ENCODE results near the gene WFDC8.
A peak's percentile ranks its signal among the peaks of the same experiment; 100 is the strongest.
"Not testable (repeated sequence)": the region's sequence is repeated elsewhere in the genome, so short reads cannot be mapped to it uniquely, and the experiment has no call there.

WFDC8 gene

DNA sequence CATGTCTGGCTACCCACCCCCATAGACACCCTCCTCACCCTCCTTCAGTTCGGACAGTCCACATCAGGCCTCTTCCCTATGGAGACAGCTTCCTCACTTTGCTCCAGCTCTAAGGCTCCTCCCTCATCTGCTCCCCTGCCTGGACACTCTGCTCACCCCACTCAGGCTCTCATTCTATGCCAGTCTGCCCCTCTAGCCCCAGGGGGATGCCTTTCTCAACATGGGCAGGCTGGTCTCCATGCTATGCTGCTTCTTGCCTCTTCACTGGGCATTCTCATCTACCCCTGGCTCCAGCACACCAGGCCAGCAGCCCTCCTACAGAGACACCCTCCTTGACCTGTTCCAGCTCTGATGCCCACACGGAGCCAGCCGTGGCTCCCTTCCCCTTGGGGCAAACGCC, at the start of gene WFDC8:
Gene WFDC8 (minus strand): TSS at position 101 of the 400 bp plus-strand sequence. CDS start 37 bp downstream, at position 64.
- DNase-seq, result no peak

GRCh38 chr20:45626540-45626939, 47.5 kb upstream of the WFDC8 start:
- DNase-seq, result peak; percentile 4

- DNase-seq, result no peak
Measured at GRCh38 chr20:45621593-45621992, 42.5 kb upstream of the WFDC8 start.

DNA sequence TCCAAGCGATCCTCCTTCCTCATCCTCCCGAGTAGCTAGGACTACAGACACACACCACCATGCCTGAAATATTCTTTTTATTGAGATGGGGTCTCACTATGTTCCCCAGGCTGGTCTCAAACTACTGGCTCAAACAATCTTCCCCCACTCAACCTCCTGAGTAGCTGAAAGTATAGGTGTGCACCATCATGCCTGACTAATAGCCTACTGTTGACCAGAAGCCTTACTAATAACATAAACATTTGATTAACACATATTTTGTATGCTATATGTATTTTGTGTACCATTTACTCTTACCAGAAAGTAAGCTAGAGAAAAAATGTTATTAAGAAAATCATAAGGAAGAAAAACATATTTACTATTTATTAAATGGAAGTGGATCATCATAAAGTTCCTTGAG, 38.5 kb upstream of the WFDC8 start:
- no peak for DNase-seq

DNA sequence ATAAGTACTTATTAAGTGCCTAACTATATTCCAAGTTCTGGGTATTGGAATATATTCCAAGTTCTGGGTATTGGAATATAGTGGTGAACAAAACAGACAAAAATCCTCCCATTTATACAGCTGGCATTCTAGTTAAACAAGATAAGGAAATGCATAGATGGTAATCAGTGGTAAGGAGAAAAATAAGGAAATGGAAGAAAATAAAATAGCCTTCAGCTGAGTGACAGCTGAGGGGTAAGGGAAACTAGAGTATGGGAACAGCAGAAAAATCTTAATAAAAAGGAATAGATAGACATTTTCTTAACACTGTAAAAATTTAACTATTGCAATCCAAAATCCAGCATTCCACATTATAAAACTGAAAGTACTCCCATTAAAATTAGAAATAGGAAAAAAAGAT, 33.2 kb upstream of the WFDC8 start:
- DNase-seq, result peak; percentile 3

- DNase-seq, result no peak
Measured at GRCh38 chr20:45611054-45611453, 32.0 kb upstream of the WFDC8 start.

- no peak for DNase-seq
Measured at GRCh38 chr20:45607810-45608209, 28.7 kb upstream of the WFDC8 start.

DNA sequence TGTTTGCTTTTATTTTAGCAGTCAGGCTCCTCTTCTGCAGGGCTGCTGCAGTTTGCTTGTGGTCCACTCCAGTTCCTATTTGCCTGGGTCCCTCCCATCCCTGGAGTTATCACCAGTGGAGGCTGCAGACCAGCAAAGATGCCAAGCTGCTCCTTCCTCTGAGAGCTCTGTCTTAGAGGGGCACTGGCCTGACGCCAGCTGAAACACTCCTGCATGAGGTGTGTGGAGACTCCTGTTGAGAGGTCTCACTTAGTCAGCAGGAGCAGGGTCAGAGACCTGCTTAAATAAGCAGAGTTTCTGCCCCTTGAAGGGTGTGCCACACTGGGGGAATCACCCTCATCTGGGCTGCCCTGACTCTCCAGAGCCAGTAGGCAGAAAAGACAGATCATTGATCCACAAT, 16.2 kb upstream of the WFDC8 start:
- no peak for DNase-seq

DNA sequence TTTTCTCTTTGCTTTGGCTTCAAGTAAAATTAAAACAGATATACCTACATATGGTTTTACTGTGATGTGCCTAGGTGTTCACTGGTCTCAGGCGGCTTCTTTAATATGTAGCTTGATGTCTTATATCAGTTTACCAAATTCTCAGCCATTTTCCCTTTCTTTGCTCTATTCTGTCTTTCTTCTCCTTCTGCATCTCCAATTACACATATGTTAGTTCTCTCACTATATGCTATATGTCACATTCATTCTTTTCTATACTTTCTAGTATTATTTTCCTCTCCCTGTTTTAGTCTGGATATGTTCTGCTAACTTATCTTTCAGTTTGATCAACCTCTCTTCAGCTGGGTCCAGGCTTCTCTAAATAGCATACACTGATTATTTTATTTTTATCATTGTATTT, 14.4 kb upstream of the WFDC8 start:
- DNase-seq, result no peak

- DNase-seq, result peak; percentile 88
Measured at GRCh38 chr20:45592574-45593189, 13.6 kb upstream of the WFDC8 start.

- DNase-seq, result peak; percentile 6
Measured at GRCh38 chr20:45589725-45590124, 10.6 kb upstream of the WFDC8 start.

DNA sequence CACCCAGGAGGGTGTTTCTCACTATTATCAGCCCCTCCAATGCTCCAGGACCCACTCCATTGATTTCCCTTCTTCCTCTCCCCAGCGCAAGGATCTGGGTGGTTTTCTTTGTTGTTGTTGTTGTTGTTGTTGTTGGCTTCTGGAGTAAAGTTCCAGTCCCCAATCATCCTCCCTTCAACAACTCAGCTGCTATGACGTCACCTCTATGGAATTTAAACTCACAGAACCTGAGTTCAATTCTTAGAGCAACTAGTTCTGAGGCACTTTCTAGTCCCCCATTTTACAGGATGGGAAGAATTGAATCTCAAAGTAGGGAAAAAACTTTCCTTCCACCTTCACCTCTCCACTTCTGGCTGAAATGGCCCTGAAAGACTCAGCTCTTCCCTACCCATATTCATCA, 9.7 kb upstream of the WFDC8 start:
- DNase-seq, result no peak

DNA sequence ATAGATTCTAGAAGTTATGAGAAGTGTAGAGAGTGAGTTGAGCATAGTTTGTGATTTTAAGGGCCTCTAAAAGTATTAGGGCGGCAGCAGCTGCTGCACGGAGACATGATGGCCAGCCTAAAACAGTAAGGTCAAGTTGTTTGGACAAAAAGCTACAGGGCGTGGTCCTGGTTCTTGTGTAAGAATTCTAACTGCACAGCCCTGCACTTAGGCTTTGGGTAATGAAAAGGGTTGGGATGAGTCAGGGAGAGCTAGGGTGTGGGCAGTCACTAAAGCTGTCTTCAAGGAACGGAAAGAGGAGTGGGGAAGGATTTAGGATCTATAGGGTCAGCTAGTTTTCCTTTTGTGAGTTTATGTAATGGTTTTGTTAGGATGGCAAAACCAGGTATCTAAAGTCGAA, 6.9 kb upstream of the WFDC8 start:
- not testable (repeated sequence) for DNase-seq

- DNase-seq, result not testable (repeated sequence)
Measured at GRCh38 chr20:45584294-45584693, 5.2 kb upstream of the WFDC8 start.

GRCh38 chr20:45583502-45583901, 4.4 kb upstream of the WFDC8 start:
- DNase-seq, result no peak

DNA sequence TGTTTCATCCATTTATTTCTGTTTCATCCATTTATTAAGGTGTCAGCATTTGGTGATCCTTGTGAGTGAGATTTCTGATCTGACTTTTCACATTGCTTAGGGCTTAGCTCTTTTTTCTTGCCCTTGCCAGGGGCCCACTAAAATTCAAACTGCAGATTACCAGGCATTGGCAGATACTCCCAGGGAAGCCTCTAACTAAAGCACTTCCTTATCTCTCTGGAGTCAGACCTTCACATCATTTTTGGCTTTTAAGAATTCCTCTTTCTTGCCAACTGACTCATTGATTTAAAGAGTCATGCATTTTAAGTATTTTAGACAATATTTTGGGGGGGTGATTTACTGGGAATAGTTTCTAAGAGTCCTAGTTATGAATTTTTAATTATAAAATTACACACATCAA, 2.6 kb upstream of the WFDC8 start:
- DNase-seq, result peak; percentile 30

DNA sequence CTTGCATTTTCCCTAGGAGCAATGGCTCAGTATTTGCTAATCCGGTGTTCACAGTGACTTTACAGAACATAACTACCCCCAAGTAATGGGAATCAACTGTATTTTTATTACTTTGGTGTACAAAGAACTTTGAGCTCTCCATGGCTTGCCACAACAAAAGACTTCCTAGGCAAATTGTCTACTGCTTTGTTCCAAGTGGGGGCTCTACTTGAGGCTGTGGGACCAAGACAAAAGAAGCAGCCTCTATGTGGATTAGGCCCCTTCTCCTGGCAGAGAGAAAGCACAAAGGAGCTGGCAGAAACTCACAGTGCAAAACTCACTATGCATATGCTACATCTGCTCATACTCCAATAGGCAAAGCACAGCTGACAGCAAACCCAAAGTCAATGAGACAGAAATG, 853 bp downstream of the WFDC8 start:
- DNase-seq, result no peak

GRCh38 chr20:45576995-45577394, 2.1 kb downstream of the WFDC8 start:
- DNase-seq, result no peak

- DNase-seq, result no peak
Measured at GRCh38 chr20:45575931-45576330, 3.2 kb downstream of the WFDC8 start.

DNA sequence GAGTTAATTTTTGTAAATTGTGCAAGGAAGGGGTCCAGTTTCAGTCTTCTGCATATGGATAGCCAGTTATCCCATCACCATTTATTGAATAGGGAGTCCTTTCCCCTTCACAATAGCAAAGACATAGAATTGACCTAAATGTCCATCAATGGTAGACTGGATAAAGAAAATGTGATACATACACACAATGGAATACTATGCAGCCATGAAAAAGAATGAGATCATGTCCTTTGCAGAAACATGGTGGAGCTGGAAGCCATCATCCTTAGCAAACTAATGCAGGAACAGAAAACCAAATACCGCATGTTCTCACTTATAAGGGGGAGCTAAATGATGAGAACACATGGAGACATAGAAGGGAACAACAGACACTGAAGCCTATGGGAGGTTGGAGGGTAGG, 9.4 kb downstream of the WFDC8 start:
- DNase-seq, result not testable (repeated sequence)

DNA sequence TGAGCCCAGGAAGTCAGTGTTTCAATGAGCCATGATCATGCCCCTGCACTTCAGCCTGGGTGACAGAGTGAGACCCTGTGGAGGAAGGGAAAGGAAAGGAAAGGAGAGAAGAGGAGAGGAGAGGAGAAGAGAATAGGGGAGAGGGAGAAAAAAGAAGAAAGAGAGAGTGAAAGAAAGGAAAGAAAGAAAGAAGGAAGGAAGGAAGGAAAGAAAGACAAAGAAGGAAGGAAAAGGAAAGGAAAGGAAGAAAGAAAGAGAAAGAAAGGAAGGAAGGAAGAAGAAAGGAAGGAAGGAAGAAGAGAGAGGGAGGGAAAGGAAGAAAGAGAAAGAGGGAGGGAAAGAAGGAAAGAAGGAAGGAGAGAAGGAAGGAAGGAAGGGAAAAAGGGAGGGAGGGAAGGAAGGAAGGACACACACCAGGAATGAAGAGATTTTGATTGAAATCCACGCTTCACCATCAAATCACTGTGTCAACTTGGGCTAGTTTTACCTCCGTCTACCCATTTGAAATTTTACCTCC, 14.3 kb downstream of the WFDC8 start:
- DNase-seq, result no peak

- DNase-seq, result no peak
Measured at GRCh38 chr20:45555198-45555597, 23.9 kb downstream of the WFDC8 start.

DNA sequence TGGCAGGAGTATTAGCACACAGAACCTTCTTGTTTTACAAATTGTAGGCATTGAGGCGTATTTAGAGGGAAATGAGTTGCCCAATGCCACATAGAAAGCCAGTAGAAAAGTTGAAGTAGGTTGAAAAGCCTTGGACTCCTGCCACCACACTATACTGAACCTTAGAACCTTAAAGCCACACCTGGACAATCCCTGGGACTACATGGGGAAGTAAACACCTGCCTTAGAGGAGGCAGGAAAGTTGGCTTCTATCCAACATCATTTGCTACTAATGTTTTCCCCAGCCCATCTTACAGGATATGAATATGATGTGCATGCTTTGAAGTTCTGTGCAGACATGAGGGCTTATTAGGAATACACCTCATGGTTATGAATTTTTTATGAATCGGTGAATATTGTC, 26.6 kb downstream of the WFDC8 start:
- no peak for DNase-seq

DNA sequence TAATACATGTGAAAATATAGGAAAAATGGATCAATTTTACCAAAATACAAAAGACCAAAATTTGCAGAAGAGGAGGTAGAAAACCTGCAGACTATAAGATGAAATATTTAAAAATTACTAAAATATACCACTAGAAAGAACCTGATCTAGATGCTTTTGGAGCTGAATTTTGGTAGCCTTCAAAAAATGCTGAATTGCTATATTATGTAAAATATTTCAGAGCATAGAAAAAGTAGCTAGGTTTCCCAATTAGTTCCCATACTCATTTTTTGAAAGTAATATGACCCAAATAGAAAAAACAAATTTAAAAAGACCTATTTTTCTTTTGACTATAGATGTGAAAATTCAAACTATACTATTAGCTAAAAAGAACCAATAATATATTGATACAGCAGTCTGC, 28.3 kb downstream of the WFDC8 start:
- no peak for DNase-seq

DNA sequence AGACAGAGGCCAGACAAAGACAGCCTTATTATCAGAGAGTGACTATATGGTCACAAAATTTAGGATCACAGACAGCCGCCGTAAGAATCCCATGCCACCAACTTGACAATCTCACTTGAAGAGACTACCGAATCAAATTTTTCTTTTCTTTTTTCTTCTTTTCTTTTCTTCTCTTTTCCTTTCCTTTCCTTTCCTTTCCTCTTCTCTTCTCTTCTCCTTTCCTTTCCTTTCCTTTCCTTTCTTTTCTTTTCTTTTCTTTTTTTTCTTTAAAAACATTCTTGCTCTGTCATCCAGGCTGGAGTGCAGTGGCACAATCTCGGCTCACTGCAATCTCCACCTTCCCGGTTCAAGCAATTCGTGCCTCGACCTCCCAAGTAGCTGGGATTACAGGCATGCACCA, 30.7 kb downstream of the WFDC8 start:
- no peak for DNase-seq
